Measurements from ENCODE around the gene SEMA3B. TPM values are rescaled to one million over a fixed set of nuclear protein-coding genes. Genes with fewer than 3 reads are reported as not detected.

SEMA3B gene
- total and polyA plus RNA-seq, 2 experiments from 2014 or later = 2.4 to 3.3 TPM

- H3F3A ChIP-seq (replicated peaks; ENCODE audit: low read depth) = peaks cover 20% of the 10 kb centered on the region; the same call in 1 of the 2 replicates
- H3K79me2 ChIP-seq (replicated peaks; ENCODE audit: insufficient read depth) = peaks cover 26% of the 10 kb centered on the region
- no peak overlapping the region for H3K27ac Mint-ChIP-seq
- peaks cover 5% of the 10 kb centered on the region; the same call in 1 of the 2 replicates for H4K20me1 ChIP-seq (replicated peaks; ENCODE audit: insufficient read depth)
- no peak for DNase-seq (ENCODE audit: low spot score)
- peaks cover 8% of the 10 kb centered on the region for H3K36me3 ChIP-seq (ENCODE audit: insufficient read depth)
- H3K9me2 ChIP-seq (ENCODE audit: insufficient read depth) = no peaks in the 10 kb centered on the region
- no peak for TF ChIP-seq CREB1 (CRISPR knock-in tag; IDR thresholded peaks at IDR 0.05; ENCODE audit: low read depth)
- TF ChIP-seq ZNF462 (CRISPR knock-in tag; IDR thresholded peaks at IDR 0.05) = no peak
- TF ChIP-seq POLR2AphosphoS5 (IDR thresholded peaks at IDR 0.05; ENCODE audit: low read depth) = no peak
- no peak for TF ChIP-seq ETS1 (IDR thresholded peaks at IDR 0.05)
- no peak for TF ChIP-seq NANOG (IDR thresholded peaks at IDR 0.05; ENCODE audit: borderline replicate concordance)
- H3K27ac ChIP-seq (ENCODE audit: low read depth) = no peak overlapping the region
- H2AFZ ChIP-seq = no peak overlapping the region
- peaks cover 10% of the 10 kb centered on the region for H3K27me3 Mint-ChIP-seq (ENCODE audit: insufficient read depth, low read depth, poor library complexity)
- no peaks in the 10 kb centered on the region for H3K27me3 ChIP-seq (ENCODE audit: insufficient read depth)
- peak overlapping the region; percentile 86; the same call in 2 of the 3 replicates for H3K4me3 Mint-ChIP-seq
- peaks cover 15% of the 10 kb centered on the region for H3K4me1 ChIP-seq (ENCODE audit: insufficient read depth)
- H3K4me1 Mint-ChIP-seq = peaks cover 30% of the 10 kb centered on the region
- ATAC-seq = no peak
- H3K9me3 Mint-ChIP-seq = peaks cover 7% of the 10 kb centered on the region
- peaks cover 59% of the 10 kb centered on the region for H3K36me3 Mint-ChIP-seq (ENCODE audit: low read depth)
- H3K4me2 ChIP-seq = no peak overlapping the region
- no peak overlapping the region for H3K4me3 ChIP-seq
These were observed 49.7 kb downstream of the SEMA3B start for GRCh38 chr3:50318615-50319014.
